Lung (tissue), 12 donors: ENCODE results near the gene CRTC3. TPM values are rescaled to one million over a fixed set of nuclear protein-coding genes. Genes with fewer than 3 reads are reported as not detected.

Experiments used
- ATAC-seq: fragments of 200-7000 bp; cut with Tn5 transposase; one replicate; pipeline ENCODE4 v1.9.1; 2020; ENCODE audit warnings: moderate number of reproducible peaks; ENCODE audit not compliant: insufficient read depth, low FRiP score
- DNase-seq, 3 donors: peaks; one replicate each; pipeline ENCODE4 v3.0.0-alpha.2; 2013 to 2017
- H3K27ac ChIP-seq, 2 donors: one replicate each; pipeline ENCODE4 v1.5.1; 2013; ENCODE audit warnings: mild to moderate bottlenecking in 2 of 2, moderate library complexity in 2 of 2, control low read depth in 1 of 2, inconsistent platforms in 1 of 2, low read depth in 1 of 2, low read length in 1 of 2
- H3K27me3 ChIP-seq, 3 donors: one replicate each; pipeline ENCODE4 v1.5.1; 2013; ENCODE audit warnings: low read length in 2 of 3; ENCODE audit not compliant: control insufficient read depth in 3 of 3, insufficient read depth in 3 of 3
- H3K36me3 ChIP-seq, 4 donors: one replicate each; pipeline ENCODE4 v1.5.1; 2013; ENCODE audit warnings: low read length in 4 of 4, mild to moderate bottlenecking in 1 of 4, moderate library complexity in 1 of 4; ENCODE audit not compliant: control insufficient read depth in 4 of 4, insufficient read depth in 4 of 4
- H3K4me1 ChIP-seq, 5 donors: one replicate each; pipeline ENCODE4 v1.5.1; 2013; ENCODE audit warnings: low read length in 5 of 5, mild to moderate bottlenecking in 2 of 5, moderate library complexity in 1 of 5; ENCODE audit not compliant: control insufficient read depth in 5 of 5, insufficient read depth in 5 of 5
- H3K4me3 ChIP-seq: one replicate; pipeline ENCODE4 v1.5.1; 2013; ENCODE audit warnings: mild to moderate bottlenecking, control low read depth, moderate library complexity
- H3K9ac ChIP-seq, 2 donors: one replicate each; pipeline ENCODE4 v1.5.1; 2013; ENCODE audit warnings: low read length in 2 of 2, control low read depth in 1 of 2; ENCODE audit not compliant: insufficient read depth in 1 of 2
- H3K9me3 ChIP-seq, 4 donors: one replicate each; pipeline ENCODE4 v1.5.1; 2013; ENCODE audit warnings: low read length in 3 of 4, mild to moderate bottlenecking in 1 of 4, moderate library complexity in 1 of 4; ENCODE audit not compliant: control insufficient read depth in 4 of 4, insufficient read depth in 3 of 4
- CTCF ChIP-seq: IDR thresholded peaks from 2 replicates; pipeline ENCODE4 v1.5.1; 2012; ENCODE audit warnings: mild to moderate bottlenecking; ENCODE audit errors: control extremely low read depth, extremely low read depth
- WGBS, 2 donors: extraction: QIAGEN DNeasy Blood & Tissue Kit; methylation state at CpG; one replicate each; pipeline ENCODE4 v1.1.7; 2013; 5-methylcytosine and 5-hydroxymethylcytosine counted together
- polyA plus RNA-seq, 2 donors: library from polyadenylated mRNA; stranded (reverse); fragments of 200-250 nt; gene quantifications; one replicate each; pipeline ENCODE4 v1.2.1, GENCODE V29; 2013
- total RNA-seq, 2 donors: library from RNA; depleted of rRNA in 1 of 2; stranded (reverse); fragments of >200 nt in 1 of 2; gene quantifications; one replicate each; pipeline ENCODE4 v1.2.1, GENCODE V29; 2014 to 2021
- donor health status: control.
- donor health status: control.
- donor health status: Bipolar disorder and iron deficiency.
- donor health status: healthy.
- donor health status: DM: yes; HTN: yes; CAD: no.

CRTC3 gene
- total and polyA plus RNA-seq, 4 donors = 12.0 to 47.9 (median 28.2) TPM

- Histone ChIP-seq H3K9ac (no peak overlapping the region), H3K9me3 (no peaks in the 10 kb centered on the region), H3K36me3 (peaks cover 7 to 30% (median 21%) of the 10 kb centered on the region in 4 donors), H3K4me1 (peaks cover 0 to 6% (median 0%) of the 10 kb centered on the region in 5 donors), H3K4me3 (no peak overlapping the region), H3K27ac (no peak overlapping the region), H3K27me3 (no peaks in the 10 kb centered on the region)
- ATAC-seq (no peak), DNase-seq (no peak)
- 88 to 89% methylated on average over 9 of the region's 9 CpGs for WGBS, 2 donors
- TF ChIP-seq CTCF = no peak
Measured at GRCh38 chr15:90619468-90619867, 89.7 kb downstream of the CRTC3 start.

- no peak overlapping the region for H3K9ac ChIP-seq
- WGBS, 2 donors = 44 to 64% methylated on average over 5 of the region's 5 CpGs
- no peak for DNase-seq
- H3K27me3 ChIP-seq = no peaks in the 10 kb centered on the region
- TF ChIP-seq CTCF = no peak
- H3K4me1 ChIP-seq = peaks cover 0 to 6% (median 0%) of the 10 kb centered on the region in 5 donors
- peaks cover 7 to 30% (median 23%) of the 10 kb centered on the region in 4 donors for H3K36me3 ChIP-seq
- H3K9me3 ChIP-seq = no peaks in the 10 kb centered on the region
- no peak overlapping the region for H3K4me3 ChIP-seq
- no peak for ATAC-seq
- H3K27ac ChIP-seq = no peak overlapping the region
Measured at GRCh38 chr15:90619939-90620338, 90.2 kb downstream of the CRTC3 start.

GRCh38 chr15:90620379-90621067 lies 90.8 kb downstream of the CRTC3 start:
- Histone ChIP-seq H3K36me3 (peaks cover 4 to 30% (median 24%) of the 10 kb centered on the region in 4 donors), H3K9me3 (no peaks in the 10 kb centered on the region), H3K4me3 (no peak overlapping the region), H3K4me1 (peaks cover 0 to 6% (median 0%) of the 10 kb centered on the region in 5 donors), H3K27me3 (no peaks in the 10 kb centered on the region), H3K9ac (no peak overlapping the region), H3K27ac (no peak overlapping the region)
- ATAC-seq (no peak), DNase-seq (peak in 1 of 3 donors; percentile 46)
- TF ChIP-seq CTCF = no peak
- WGBS, 2 donors = 47 to 65% methylated on average over 13 of the region's 13 CpGs
